ENCODE measurements around the gene SEZ6L.

SEZ6L gene

GRCh38 chr22:26342745-26343410 is 173.6 kb downstream of the SEZ6L start:
- DNase-seq: no peak

- no peak for DNase-seq
Measured at GRCh38 chr22:26345496-26345895, 176.2 kb downstream of the SEZ6L start.

- no peak for DNase-seq
Measured at GRCh38 chr22:26348810-26349526, 179.7 kb downstream of the SEZ6L start.

- no peak for DNase-seq
Measured at GRCh38 chr22:26354707-26355106, 185.4 kb downstream of the SEZ6L start.

- DNase-seq: no peak
Measured at GRCh38 chr22:26357281-26357680, 188.0 kb downstream of the SEZ6L start.

- DNase-seq: no peak
Measured at GRCh38 chr22:26357813-26358212, 188.6 kb downstream of the SEZ6L start.

GRCh38 chr22:26359156-26359555 is 189.9 kb downstream of the SEZ6L start:
- DNase-seq: no peak

- DNase-seq: peak; percentile 53
Measured at GRCh38 chr22:26360169-26360885, 191.1 kb downstream of the SEZ6L start.

GRCh38 chr22:26362471-26362870 is 193.2 kb downstream of the SEZ6L start:
- no peak for DNase-seq

GRCh38 chr22:26364066-26365015 is 195.1 kb downstream of the SEZ6L start:
- DNase-seq: peak; percentile 70

GRCh38 chr22:26367402-26368245 is 198.4 kb downstream of the SEZ6L start:
- DNase-seq: peak; percentile 4

- DNase-seq: no peak
Measured at GRCh38 chr22:26372890-26373289, 203.6 kb downstream of the SEZ6L start.

GRCh38 chr22:26374391-26375026 is 205.2 kb downstream of the SEZ6L start:
- no peak for DNase-seq

- DNase-seq: no peak
Measured at GRCh38 chr22:26377170-26377830, 208.0 kb downstream of the SEZ6L start.

- DNase-seq: no peak
Measured at GRCh38 chr22:26380072-26380830, 211.0 kb downstream of the SEZ6L start.

- no peak for DNase-seq
Measured at GRCh38 chr22:26382782-26383181, 213.5 kb downstream of the SEZ6L start.

- DNase-seq: no peak
Measured at GRCh38 chr22:26383968-26384556, 214.8 kb downstream of the SEZ6L start.

GRCh38 chr22:26385164-26385563 is 215.9 kb downstream of the SEZ6L start:
- no peak for DNase-seq

- no peak for DNase-seq
Measured at GRCh38 chr22:26389125-26389524, 219.9 kb downstream of the SEZ6L start.

GRCh38 chr22:26391091-26391490 is 221.8 kb downstream of the SEZ6L start:
- no peak for DNase-seq
